Endodermal cell (in vitro differentiated cells): ENCODE results near the gene PHOX2A. TPM values are rescaled to one million over a fixed set of nuclear protein-coding genes. Genes with fewer than 3 reads are reported as not detected.

Experiments
- DNase-seq: peaks from one replicate; pipeline ENCODE4 v3.0.0-alpha.2; 2017
- H3K27ac ChIP-seq: 2 replicates; pipeline ENCODE4 v1.5.1; 2013; ENCODE audit warnings: mild to moderate bottlenecking, low read depth, low read length, moderate library complexity
- H3K27me3 ChIP-seq: 2 replicates; pipeline ENCODE4 v1.6.1; 2013; ENCODE audit warnings: mild to moderate bottlenecking, low read length, moderate library complexity; ENCODE audit not compliant: insufficient read depth, control insufficient read depth, poor library complexity, severe bottlenecking
- H3K36me3 ChIP-seq: 2 replicates; pipeline ENCODE4 v1.7.0; 2013; ENCODE audit warnings: mild to moderate bottlenecking, low read length, moderate library complexity; ENCODE audit not compliant: control insufficient read depth, insufficient read depth
- H3K4me1 ChIP-seq: one replicate; pipeline ENCODE4 v1.7.0; 2013; ENCODE audit warnings: low read length; ENCODE audit not compliant: control insufficient read depth, insufficient read depth
- H3K4me3 ChIP-seq: 2 replicates; pipeline ENCODE4 v1.5.1; 2013; ENCODE audit warnings: mild to moderate bottlenecking, low read length, moderate library complexity
- H3K9ac ChIP-seq: 2 replicates; pipeline ENCODE4 v1.6.1; 2013; ENCODE audit warnings: mild to moderate bottlenecking, low read length, moderate library complexity; ENCODE audit not compliant: poor library complexity, severe bottlenecking; ENCODE audit errors: extremely low read depth
- H3K9me3 ChIP-seq: 2 replicates; pipeline ENCODE4 v1.6.1; 2013; ENCODE audit warnings: mild to moderate bottlenecking, low read length, moderate library complexity; ENCODE audit not compliant: control insufficient read depth
- H3K27ac Mint-ChIP-seq: 2 replicates; pipeline ENCODE4 v1.8.0; 2020; ENCODE audit warnings: mixed read lengths
- H3K27me3 Mint-ChIP-seq: 2 replicates; pipeline ENCODE4 v1.8.0; 2021; ENCODE audit warnings: mild to moderate bottlenecking, mixed read lengths; ENCODE audit not compliant: insufficient read depth
- H3K36me3 Mint-ChIP-seq: 2 replicates; pipeline ENCODE4 v1.8.0; 2020; ENCODE audit warnings: low read depth, mixed read lengths
- H3K4me1 Mint-ChIP-seq: 2 replicates; pipeline ENCODE4 v1.8.0; 2020; ENCODE audit warnings: mixed read lengths
- H3K4me3 Mint-ChIP-seq: 2 replicates; pipeline ENCODE4 v1.8.0; 2020; ENCODE audit warnings: mild to moderate bottlenecking, moderate library complexity, mixed read lengths
- H3K9me3 Mint-ChIP-seq: 2 replicates; pipeline ENCODE4 v1.8.0; 2020; ENCODE audit warnings: mild to moderate bottlenecking, mixed read lengths
- WGBS, 2 experiments: methylation state at CpG; one replicate each; pipeline versions ENCODE4 v1.1.5 to v1.1.7; 2013; ENCODE audit warnings: missing lambda C conversion rate in 2 of 2, mixed read lengths in 1 of 2; ENCODE audit not compliant: insufficient coverage in 1 of 2, insufficient read length in 1 of 2; 5-methylcytosine and 5-hydroxymethylcytosine counted together
- total RNA-seq, 2 donors: library from RNA; stranded (reverse); fragmentation: NEBNext Ultra II Directional in 1 of 2; extraction: Animal tissue kit (Norgen Biotek cat#: 25700) in 1 of 2; gene quantifications; 2 replicates in 1 of 2; 3 replicates in 1 of 2; pipeline ENCODE4 v1.2.1, GENCODE V29; 2021
- TF ChIP-seq, protein P1 (sequence below): fragments of 200-600 bp; sonication (generic); conservative IDR thresholded peaks from 2 replicates; pipeline ENCODE4 v1.5.0; 2021; ENCODE audit warnings: antibody characterized with exemption, mild to moderate bottlenecking

Gene PHOX2A
- total RNA-seq, 2 donors from 2014 or later = 0.92 TPM; not detected in 1

GRCh38 chr11:72233773-72234513 is 10.0 kb downstream of the PHOX2A start:
- Histone ChIP-seq H3K27me3 (no peaks in the 10 kb centered on the region), H3K27ac (no peak overlapping the region), H3K36me3 (peaks cover 96% of the 10 kb centered on the region), H3K4me1 (no peaks in the 10 kb centered on the region), H3K9me3 (no peaks in the 10 kb centered on the region), H3K9ac (no peak overlapping the region), H3K4me3 (no peak overlapping the region)
- H3K4me1 Mint-ChIP-seq = peaks cover 7% of the 10 kb centered on the region
- DNase-seq = peak; percentile 32
- WGBS, 2 experiments = 90 to 98% methylated on average over 2 to 8 of the region's 8 CpGs
- TF ChIP-seq, protein P1, sequence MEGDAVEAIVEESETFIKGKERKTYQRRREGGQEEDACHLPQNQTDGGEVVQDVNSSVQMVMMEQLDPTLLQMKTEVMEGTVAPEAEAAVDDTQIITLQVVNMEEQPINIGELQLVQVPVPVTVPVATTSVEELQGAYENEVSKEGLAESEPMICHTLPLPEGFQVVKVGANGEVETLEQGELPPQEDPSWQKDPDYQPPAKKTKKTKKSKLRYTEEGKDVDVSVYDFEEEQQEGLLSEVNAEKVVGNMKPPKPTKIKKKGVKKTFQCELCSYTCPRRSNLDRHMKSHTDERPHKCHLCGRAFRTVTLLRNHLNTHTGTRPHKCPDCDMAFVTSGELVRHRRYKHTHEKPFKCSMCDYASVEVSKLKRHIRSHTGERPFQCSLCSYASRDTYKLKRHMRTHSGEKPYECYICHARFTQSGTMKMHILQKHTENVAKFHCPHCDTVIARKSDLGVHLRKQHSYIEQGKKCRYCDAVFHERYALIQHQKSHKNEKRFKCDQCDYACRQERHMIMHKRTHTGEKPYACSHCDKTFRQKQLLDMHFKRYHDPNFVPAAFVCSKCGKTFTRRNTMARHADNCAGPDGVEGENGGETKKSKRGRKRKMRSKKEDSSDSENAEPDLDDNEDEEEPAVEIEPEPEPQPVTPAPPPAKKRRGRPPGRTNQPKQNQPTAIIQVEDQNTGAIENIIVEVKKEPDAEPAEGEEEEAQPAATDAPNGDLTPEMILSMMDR = no peak
- peaks cover 78% of the 10 kb centered on the region for H3K36me3 Mint-ChIP-seq
- no peak overlapping the region for H3K4me3 Mint-ChIP-seq
- H3K27ac Mint-ChIP-seq = peak overlapping the region; percentile 28
- H3K9me3 Mint-ChIP-seq = no peaks in the 10 kb centered on the region
- peaks cover 2% of the 10 kb centered on the region for H3K27me3 Mint-ChIP-seq

- H3K4me3 ChIP-seq = no peak overlapping the region
- no peak overlapping the region for H3K27ac ChIP-seq
- H3K27me3 ChIP-seq = no peaks in the 10 kb centered on the region
- H3K4me1 Mint-ChIP-seq = peaks cover 4% of the 10 kb centered on the region
- peak; percentile 26 for DNase-seq
- H3K36me3 Mint-ChIP-seq = peaks cover 80% of the 10 kb centered on the region
- no peaks in the 10 kb centered on the region for H3K9me3 ChIP-seq
- WGBS, 2 experiments = 95 to 97% methylated on average over 4 to 13 of the region's 13 CpGs
- no peaks in the 10 kb centered on the region for H3K27me3 Mint-ChIP-seq
- no peak overlapping the region for H3K27ac Mint-ChIP-seq
- H3K9ac ChIP-seq = no peak overlapping the region
- no peaks in the 10 kb centered on the region for H3K4me1 ChIP-seq
- TF ChIP-seq, protein P1 = no peak
- peaks cover 97% of the 10 kb centered on the region for H3K36me3 ChIP-seq
- no peaks in the 10 kb centered on the region for H3K9me3 Mint-ChIP-seq
- no peak overlapping the region for H3K4me3 Mint-ChIP-seq
Observed at GRCh38 chr11:72233056-72233772, 10.8 kb downstream of the PHOX2A start.

DNA sequence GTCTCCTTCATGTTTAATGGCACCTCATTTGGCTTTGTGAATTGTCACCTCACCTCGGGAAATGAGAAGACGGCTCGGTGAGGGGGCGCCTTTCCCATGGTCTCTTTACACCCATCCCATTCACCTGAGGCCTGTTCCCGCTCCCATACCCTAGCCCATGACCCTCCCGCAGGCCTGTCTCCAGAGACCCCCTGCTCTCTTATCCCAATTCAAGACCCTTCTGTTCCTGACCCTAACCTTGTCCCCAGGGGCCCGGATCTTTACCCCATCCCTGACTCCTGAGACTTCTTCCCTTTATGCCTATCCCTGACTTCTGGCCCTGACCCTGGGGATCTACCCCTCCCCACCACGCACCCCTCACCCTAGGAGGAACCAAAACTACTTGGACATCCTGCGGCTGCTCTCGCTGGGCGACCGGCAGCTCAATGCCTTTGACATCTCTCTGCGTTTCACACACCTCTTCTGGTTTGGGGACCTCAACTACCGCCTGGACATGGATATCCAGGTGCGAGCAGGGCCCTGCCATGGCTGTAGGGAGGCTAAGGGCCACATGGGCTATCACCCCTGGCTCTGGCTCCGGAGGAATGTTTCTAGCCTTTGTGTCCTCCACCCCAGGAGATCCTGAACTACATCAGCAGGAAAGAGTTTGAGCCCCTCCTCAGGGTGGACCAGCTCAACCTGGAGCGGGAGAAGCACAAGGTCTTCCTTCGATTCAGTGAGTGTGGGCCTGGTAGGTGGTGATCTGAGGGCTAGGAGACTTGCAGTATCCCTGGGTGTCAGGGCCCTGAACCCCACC is 11.5 kb downstream of the PHOX2A start:
- Histone ChIP-seq H3K4me1 (no peaks in the 10 kb centered on the region), H3K27me3 (no peaks in the 10 kb centered on the region), H3K4me3 (no peak overlapping the region), H3K9ac (no peak overlapping the region), H3K27ac (no peak overlapping the region), H3K36me3 (peaks cover 99% of the 10 kb centered on the region), H3K9me3 (no peaks in the 10 kb centered on the region)
- Mint-ChIP-seq H3K36me3 (peaks cover 80% of the 10 kb centered on the region), H3K27ac (peak overlapping the region; percentile 48), H3K9me3 (no peaks in the 10 kb centered on the region), H3K4me1 (no peaks in the 10 kb centered on the region), H3K27me3 (no peaks in the 10 kb centered on the region), H3K4me3 (no peak overlapping the region)
- WGBS, 2 experiments = 95 to 98% methylated on average over 10 to 18 of the region's 18 CpGs
- TF ChIP-seq, protein P1 = no peak
- DNase-seq = peak; percentile 31
